ENCODE results near the gene ANAPC2. TPM values are rescaled to one million over a fixed set of nuclear protein-coding genes. Genes with fewer than 3 reads are reported as not detected.
A peak's percentile ranks its signal among the peaks of the same experiment; 100 is the strongest.

Gene ANAPC2
- total RNA-seq, 4 donors from 2014 or later = 18.7 to 28.7 (median 25.1) TPM

GRCh38 chr9:137223078-137223970, 35.0 kb upstream of the ANAPC2 start:
- intact Hi-C loops (cut with DNase I) = loop anchor here (5.0 kb wide), 1 partner anchor 36 kb away; the partner anchor contains the start of genes ANAPC2 and SSNA1
- peaks cover 0 to 19% (median 6%) of the 10 kb centered on the region in 4 donors for H3K27me3 ChIP-seq
- peak overlapping the region; percentile 72 to 87 (median 80) for H3K4me3 ChIP-seq
- peak overlapping the region; percentile 91 to 94 (median 92) for H3K27ac ChIP-seq (replicated peaks in 1 of 4)
- TF ChIP-seq POLR2AphosphoS5 (IDR thresholded peaks at IDR 0.05) = peak; percentile 76 to 91
- TF ChIP-seq CTCF (IDR thresholded peaks at IDR 0.05) = peak in 1 of 3 experiments; percentile 24
- TF ChIP-seq POLR2A (IDR thresholded peaks at IDR 0.05; ENCODE audit: low read depth) = peak; percentile 39
- TF ChIP-seq EP300 (IDR thresholded peaks at IDR 0.05) = no peak
- H3K36me3 ChIP-seq = no peaks in the 10 kb centered on the region
- no peaks in the 10 kb centered on the region for H3K9me3 ChIP-seq
- H3K4me1 ChIP-seq = peaks cover 28 to 47% (median 36%) of the 10 kb centered on the region in 4 donors
- DNase-seq (ENCODE audit: extremely low spot score) = peak; percentile 100
- 2% methylated on average over 36 of the region's 63 CpGs for WGBS

GRCh38 chr9:137222190-137223077, 34.1 kb upstream of the ANAPC2 start, which contains the start of gene RNF208:
RNF208 (minus strand) TSS chr9:137222240; CDS start chr9:137221212, 1,028 bp downstream.
- WGBS = 4% methylated on average over 24 of the region's 88 CpGs
- peaks cover 31 to 47% (median 36%) of the 10 kb centered on the region in 4 donors for H3K4me1 ChIP-seq
- intact Hi-C loops (cut with DNase I) = loop anchor here (5.0 kb wide), 1 partner anchor 35 kb away; the partner anchor contains the start of genes ANAPC2 and SSNA1

GRCh38 chr9:137221506-137222111, 33.2 kb upstream of the ANAPC2 start:
- Histone ChIP-seq H3K4me1 (peaks cover 30 to 51% (median 36%) of the 10 kb centered on the region in 4 donors), H3K4me3 (peak overlapping the region; percentile 50 to 87 (median 80)), H3K9me3 (no peaks in the 10 kb centered on the region), H3K27me3 (peaks cover 0 to 2% (median 0%) of the 10 kb centered on the region in 4 donors), H3K36me3 (peaks cover 0 to 2% (median under 1%) of the 10 kb centered on the region in 4 donors), H3K27ac (replicated peaks in 1 of 4) (no peak overlapping the region)
- no peak for DNase-seq (ENCODE audit: extremely low spot score)
- TF ChIP-seq POLR2A (IDR thresholded peaks at IDR 0.05; ENCODE audit: low read depth) (no peak), POLR2AphosphoS5 (IDR thresholded peaks at IDR 0.05) (no peak), CTCF (IDR thresholded peaks at IDR 0.05) (no peak), EP300 (IDR thresholded peaks at IDR 0.05) (no peak)
- 0% methylated on average over 3 of the region's 61 CpGs for WGBS
- intact Hi-C loops (cut with DNase I) = loop anchor here (2.0 to 5.0 kb wide), 2 partner anchors 21 to 34 kb away; partner anchors contain the start of genes ANAPC2, SSNA1 and TPRN

More at GRCh38 chr9:137222190-137223077, 34.1 kb upstream of the ANAPC2 start, which contains the start of gene RNF208:
- DNase-seq (ENCODE audit: extremely low spot score) = no peak
- no peak for TF ChIP-seq POLR2AphosphoS5 (IDR thresholded peaks at IDR 0.05)
- TF ChIP-seq EP300 (IDR thresholded peaks at IDR 0.05) = no peak
- TF ChIP-seq POLR2A (IDR thresholded peaks at IDR 0.05; ENCODE audit: low read depth) = no peak
- TF ChIP-seq CTCF (IDR thresholded peaks at IDR 0.05) = no peak
- peak within 1 kb of the TSS; percentile 91 to 94 (median 92) for H3K27ac ChIP-seq (replicated peaks in 1 of 4)
- H3K27me3 ChIP-seq = peaks cover 0 to 10% (median 4%) of the 10 kb centered on the region in 4 donors
- no peaks in the 10 kb centered on the region for H3K36me3 ChIP-seq
- no peaks in the 10 kb centered on the region for H3K9me3 ChIP-seq
- H3K4me3 ChIP-seq = peak within 1 kb of the TSS; percentile 72 to 87 (median 80)

- H3K4me1 ChIP-seq = peaks cover 30 to 51% (median 36%) of the 10 kb centered on the region in 4 donors
- H3K36me3 ChIP-seq = peaks cover 0 to 7% (median 3%) of the 10 kb centered on the region in 4 donors
- WGBS = no CpG with 5 or more reads among the region's 14 CpGs
- TF ChIP-seq CTCF (IDR thresholded peaks at IDR 0.05) = no peak
- TF ChIP-seq EP300 (IDR thresholded peaks at IDR 0.05) = no peak
- no peak for TF ChIP-seq POLR2AphosphoS5 (IDR thresholded peaks at IDR 0.05)
- no peak for TF ChIP-seq POLR2A (IDR thresholded peaks at IDR 0.05; ENCODE audit: low read depth)
- no peak overlapping the region for H3K27ac ChIP-seq (replicated peaks in 1 of 4)
- intact Hi-C loops (cut with DNase I) = loop anchor here (2.0 to 5.0 kb wide), 2 partner anchors 20 to 34 kb away; partner anchors contain the start of genes ANAPC2, SSNA1 and TPRN
- no peaks in the 10 kb centered on the region for H3K9me3 ChIP-seq
- peak overlapping the region; percentile 50 to 87 (median 80) for H3K4me3 ChIP-seq
- DNase-seq (ENCODE audit: extremely low spot score) = no peak
- no peaks in the 10 kb centered on the region for H3K27me3 ChIP-seq
Measured at GRCh38 chr9:137221095-137221505, 32.7 kb upstream of the ANAPC2 start.

All from esophagus muscularis mucosa (tissue), 4 donors.